GM20431 (cell line): ENCODE results near the gene UXT.

ENCODE experiments used
- in situ Hi-C: fragments of 300-500 bp; cut with MseI, MboI; formaldehyde crosslinking; loops from one replicate; pipeline ENCODE4 v1.15.0; 2020; ENCODE audit warnings: low sequenced_read_pairs; ENCODE audit not compliant: unreplicated experiment

UXT gene

GRCh38 chrX:47650164-47651042, 8.6 kb downstream of the UXT start, which contains the start of gene ELK1:
ELK1 (minus strand) TSS chrX:47650563; CDS start chrX:47641441, 9,122 bp downstream.
- in situ Hi-C loops = no loop called here

GRCh38 chrX:47649781-47650163, 9.2 kb downstream of the UXT start:
- in situ Hi-C loops = no loop called here

GRCh38 chrX:47649271-47649670, 9.7 kb downstream of the UXT start:
- in situ Hi-C loops = no loop called here

- in situ Hi-C loops = no loop called here
Observed at GRCh38 chrX:47648376-47648775, 10.6 kb downstream of the UXT start.

- in situ Hi-C loops = no loop called here
Observed at GRCh38 chrX:47646636-47647035, 12.3 kb downstream of the UXT start.

GRCh38 chrX:47645530-47645929, 13.4 kb downstream of the UXT start:
- in situ Hi-C loops = no loop called here

GRCh38 chrX:47644557-47645091, 14.4 kb downstream of the UXT start:
- in situ Hi-C loops = no loop called here

GRCh38 chrX:47643926-47644325, 15.1 kb downstream of the UXT start:
- in situ Hi-C loops = no loop called here

DNA sequence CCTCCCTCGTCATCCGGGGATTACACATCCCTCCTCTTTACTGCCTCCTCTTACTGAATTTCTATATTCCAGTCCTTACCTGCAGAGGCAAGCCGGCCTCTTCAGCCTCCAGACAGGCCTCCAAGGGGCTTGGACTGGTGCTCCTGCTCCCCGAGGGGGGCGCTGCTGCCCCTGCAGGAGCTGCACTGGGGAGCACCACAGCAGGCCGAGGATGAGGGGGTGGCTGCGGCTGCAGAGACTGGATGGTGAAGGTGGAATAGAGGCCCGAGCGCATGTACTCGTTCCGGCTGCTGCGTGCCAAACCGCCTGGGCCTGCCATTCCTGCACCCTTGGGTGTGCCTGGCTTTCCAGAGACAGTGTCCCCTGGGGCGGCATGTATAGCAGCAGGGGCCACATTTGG, 20.2 kb downstream of the UXT start:
- in situ Hi-C loops = no loop called here

GRCh38 chrX:47637546-47638195, 21.3 kb downstream of the UXT start:
- in situ Hi-C loops = no loop called here

DNA sequence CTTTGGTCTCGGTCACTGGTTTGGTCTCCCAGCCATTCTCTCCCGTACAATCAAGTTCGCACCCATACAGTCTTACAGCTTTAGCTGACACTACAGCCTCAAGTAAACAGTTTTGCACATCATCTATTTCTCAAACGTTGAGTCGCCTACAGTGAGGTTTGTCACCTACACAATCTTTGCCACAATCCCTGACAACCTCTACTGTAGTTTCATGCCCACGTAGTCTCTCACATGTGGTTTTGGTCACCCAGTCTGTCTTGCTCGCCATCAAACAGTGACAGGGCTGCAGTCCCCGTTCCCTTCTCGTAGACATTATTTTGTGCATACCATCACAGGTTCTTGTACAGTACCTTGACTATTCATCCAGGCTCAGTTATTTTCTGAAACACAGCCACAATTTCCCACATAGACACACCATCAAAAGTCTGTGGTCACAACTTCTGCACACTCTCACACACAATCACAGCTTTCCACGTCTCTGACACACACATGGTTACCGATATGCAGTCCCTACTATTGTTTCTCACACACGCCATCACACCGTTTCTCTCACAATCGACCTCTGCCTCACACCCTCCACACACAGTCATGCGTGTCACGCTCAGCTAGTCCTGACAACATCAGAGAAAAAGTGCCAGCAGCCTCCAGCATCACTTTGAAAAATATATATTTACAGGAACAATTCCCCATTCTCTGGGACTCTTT, 24.0 kb downstream of the UXT start:
- in situ Hi-C loops = no loop called here

GRCh38 chrX:47633689-47634590, 25.0 kb downstream of the UXT start:
- in situ Hi-C loops = no loop called here

GRCh38 chrX:47632666-47633065, 26.3 kb downstream of the UXT start:
- in situ Hi-C loops = no loop called here

DNA sequence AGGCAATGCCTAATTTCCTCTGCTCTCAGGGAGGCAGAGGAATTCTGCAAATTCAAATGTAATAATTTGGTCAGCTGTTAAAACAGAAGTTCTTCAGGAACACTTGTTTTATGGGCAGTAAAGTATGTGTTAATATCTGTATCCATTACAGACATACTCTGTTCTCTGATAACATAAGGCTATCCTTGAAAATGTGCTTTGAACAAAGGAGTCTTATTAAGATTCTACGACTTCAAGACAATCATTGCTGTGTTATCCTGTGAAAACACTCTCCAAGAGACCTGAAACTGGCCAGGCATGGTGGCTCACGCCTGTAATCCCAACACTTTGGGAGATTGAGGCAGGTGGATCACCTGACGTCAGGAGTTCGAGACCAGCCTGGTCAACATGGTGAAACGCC, 27.3 kb downstream of the UXT start:
- in situ Hi-C loops = no loop called here

GRCh38 chrX:47629419-47630200, 29.4 kb downstream of the UXT start, which contains the start of gene CFP:
CFP (minus strand) TSS chrX:47629930; CDS start chrX:47629844, 86 bp downstream.
- in situ Hi-C loops = no loop called here

DNA sequence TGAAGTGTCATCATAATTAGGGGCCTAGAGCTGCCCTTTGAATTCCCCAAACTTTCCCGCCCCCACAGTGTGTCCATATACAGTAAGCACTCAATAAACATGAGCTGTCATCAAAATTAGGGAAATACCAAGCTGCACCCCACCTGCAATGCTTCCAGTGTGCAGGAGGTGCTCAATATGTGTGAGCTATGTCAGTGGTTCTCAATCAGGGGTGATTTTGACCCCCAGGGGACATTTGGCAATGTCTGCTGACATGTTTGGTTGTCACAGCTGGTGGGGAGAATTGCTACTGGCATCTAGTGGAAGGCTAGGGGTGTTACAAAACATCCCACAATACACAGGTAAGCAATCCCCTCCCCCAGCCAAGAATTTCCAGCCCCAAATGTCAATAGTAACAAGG, 30.0 kb downstream of the UXT start:
- in situ Hi-C loops = no loop called here

GRCh38 chrX:47625365-47625764, 33.6 kb downstream of the UXT start:
- in situ Hi-C loops = no loop called here

- in situ Hi-C loops = no loop called here
Observed at GRCh38 chrX:47623540-47624027, 35.4 kb downstream of the UXT start.

DNA sequence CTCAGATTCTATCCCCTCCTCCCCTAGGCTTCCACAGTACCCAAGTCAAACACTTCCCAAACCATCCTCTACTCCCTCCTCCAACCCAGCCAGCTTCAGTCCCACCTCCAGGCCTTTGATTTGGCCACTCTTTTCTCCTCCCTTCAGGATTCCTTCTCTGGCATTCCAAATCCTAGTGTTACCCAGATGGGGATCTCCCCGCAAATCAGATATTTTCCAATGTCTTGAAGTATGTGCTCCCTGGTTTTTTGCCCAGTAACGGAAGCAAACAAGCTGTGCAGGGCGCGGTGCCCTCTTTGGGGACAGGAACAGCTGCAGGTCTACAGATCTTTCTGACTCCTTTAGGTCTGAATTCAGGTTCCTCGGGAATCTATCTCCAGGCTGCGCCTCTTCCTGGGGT, 37.1 kb downstream of the UXT start:
- in situ Hi-C loops = no loop called here
